Sigmoid colon (tissue), 7 donors: Measurements from ENCODE around the gene PACRG. TPM values are rescaled to one million over a fixed set of nuclear protein-coding genes. Genes with fewer than 3 reads are reported as not detected.

Source experiments
- DNase-seq: peaks from one replicate; pipeline ENCODE4 v3.0.0-alpha.2; 2019
- H3K27ac ChIP-seq, 4 donors: fragments of 200-600 bp; sonication (generic); one replicate each; pipeline ENCODE4 v1.5.1; 2016 to 2019; ENCODE audit warnings: mild to moderate bottlenecking in 1 of 4
- H3K27me3 ChIP-seq, 3 donors: fragments of 200-600 bp; sonication (generic); one replicate each; pipeline ENCODE4 v1.5.1; 2019; ENCODE audit warnings: mild to moderate bottlenecking in 1 of 3
- H3K36me3 ChIP-seq, 4 donors: fragments of 200-600 bp; sonication (generic); one replicate each; pipeline ENCODE4 v1.5.1; 2016 to 2019
- H3K4me1 ChIP-seq, 4 donors: fragments of 200-600 bp; sonication (generic); one replicate each; pipeline ENCODE4 v1.5.1; 2017 to 2019
- H3K4me3 ChIP-seq, 4 donors: fragments of 200-600 bp; sonication (generic); one replicate each; pipeline ENCODE4 v1.5.1; 2017 to 2019; ENCODE audit warnings: mild to moderate bottlenecking in 2 of 4, moderate library complexity in 1 of 4
- H3K9me3 ChIP-seq, 4 donors: fragments of 200-600 bp in 3 of 4; sonication (generic) in 3 of 4; one replicate each; pipeline versions ENCODE4 v1.5.1 to v1.6.1; 2013 to 2019
- EP300 ChIP-seq, 4 donors: sonication (generic); formaldehyde crosslinking; IDR thresholded peaks; one replicate each; pipeline ENCODE4 v1.6.1; 2017; ENCODE audit warnings: antibody characterized with exemption in 4 of 4
- POLR2A ChIP-seq, 2 donors: fragments of 450-650 bp; IDR thresholded peaks; one replicate each; pipeline ENCODE4 v1.6.1; 2016; ENCODE audit warnings: antibody characterized with exemption in 2 of 2, mild to moderate bottlenecking in 2 of 2, moderate library complexity in 2 of 2
- POLR2AphosphoS5 ChIP-seq, 4 donors: sonication (generic); formaldehyde crosslinking; IDR thresholded peaks; one replicate each; pipeline ENCODE4 v1.6.1; 2017; ENCODE audit warnings: antibody characterized with exemption in 4 of 4
- WGBS, 2 donors: extraction: QIAGEN DNeasy Blood & Tissue Kit; methylation state at CpG; one replicate each; pipeline ENCODE4 v1.1.7; 2013; 5-methylcytosine and 5-hydroxymethylcytosine counted together
- intact Hi-C: fragments of 100-400 bp; cut with DNase I; formaldehyde crosslinking; loops from one replicate; pipeline ENCODE4 v1.15.1; 2023
- polyA plus RNA-seq, 3 donors: library from polyadenylated mRNA; stranded (reverse); fragments of 200-250 nt; gene quantifications; one replicate each; pipeline ENCODE4 v1.2.3, GENCODE V29; 2013
- total RNA-seq, 4 donors: library from RNA; depleted of rRNA; stranded (reverse); fragments of >200 nt; gene quantifications; one replicate each; pipeline ENCODE4 v1.1.0, GENCODE V29; 2016
- TF ChIP-seq, protein P1 (sequence below), 4 experiments: fragments of 450-650 bp in 3 of 4; fragments of 200-600 bp in 1 of 4; IDR thresholded peaks; one replicate each; pipeline ENCODE4 v1.5.1; 2016 to 2019; ENCODE audit warnings: antibody characterized with exemption in 4 of 4, mild to moderate bottlenecking in 3 of 4, moderate library complexity in 2 of 4
- donor health status: healthy with polysubstance abuse.
- donor health status: Bipolar disorder and iron deficiency.
- donor health status: healthy.

The PACRG gene
- total and polyA plus RNA-seq, 7 donors = 0.12 to 6.9 (median 0.95) TPM; not detected in 2

- 74 to 85% methylated on average over 2 of the region's 2 CpGs for WGBS, 2 donors
- intact Hi-C loops = no loop called here
- no peaks in the 10 kb centered on the region for H3K36me3 ChIP-seq
Measured at GRCh38 chr6:163132050-163132750, 404.4 kb downstream of the PACRG start.

GRCh38 chr6:163133017-163133416 is 405.2 kb downstream of the PACRG start:
- no peak for DNase-seq
- no peaks in the 10 kb centered on the region for H3K27me3 ChIP-seq
- H3K4me1 ChIP-seq = no peaks in the 10 kb centered on the region
- TF ChIP-seq POLR2AphosphoS5 (IDR thresholded peaks at IDR 0.05) (no peak), POLR2A (IDR thresholded peaks at IDR 0.05) (no peak), EP300 (IDR thresholded peaks at IDR 0.05) (no peak)
- TF ChIP-seq, protein P1, sequence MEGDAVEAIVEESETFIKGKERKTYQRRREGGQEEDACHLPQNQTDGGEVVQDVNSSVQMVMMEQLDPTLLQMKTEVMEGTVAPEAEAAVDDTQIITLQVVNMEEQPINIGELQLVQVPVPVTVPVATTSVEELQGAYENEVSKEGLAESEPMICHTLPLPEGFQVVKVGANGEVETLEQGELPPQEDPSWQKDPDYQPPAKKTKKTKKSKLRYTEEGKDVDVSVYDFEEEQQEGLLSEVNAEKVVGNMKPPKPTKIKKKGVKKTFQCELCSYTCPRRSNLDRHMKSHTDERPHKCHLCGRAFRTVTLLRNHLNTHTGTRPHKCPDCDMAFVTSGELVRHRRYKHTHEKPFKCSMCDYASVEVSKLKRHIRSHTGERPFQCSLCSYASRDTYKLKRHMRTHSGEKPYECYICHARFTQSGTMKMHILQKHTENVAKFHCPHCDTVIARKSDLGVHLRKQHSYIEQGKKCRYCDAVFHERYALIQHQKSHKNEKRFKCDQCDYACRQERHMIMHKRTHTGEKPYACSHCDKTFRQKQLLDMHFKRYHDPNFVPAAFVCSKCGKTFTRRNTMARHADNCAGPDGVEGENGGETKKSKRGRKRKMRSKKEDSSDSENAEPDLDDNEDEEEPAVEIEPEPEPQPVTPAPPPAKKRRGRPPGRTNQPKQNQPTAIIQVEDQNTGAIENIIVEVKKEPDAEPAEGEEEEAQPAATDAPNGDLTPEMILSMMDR (IDR thresholded peaks at IDR 0.05) = no peak
- WGBS, 2 donors = 88 to 100% methylated on average over 1 of the region's 1 CpG
- intact Hi-C loops = no loop called here
- no peak overlapping the region for H3K4me3 ChIP-seq
- no peaks in the 10 kb centered on the region for H3K9me3 ChIP-seq
- H3K27ac ChIP-seq = no peak overlapping the region
- H3K36me3 ChIP-seq = no peaks in the 10 kb centered on the region

More at GRCh38 chr6:163132050-163132750, 404.4 kb downstream of the PACRG start:
- TF ChIP-seq EP300 (IDR thresholded peaks at IDR 0.05) = no peak
- TF ChIP-seq, protein P1 (IDR thresholded peaks at IDR 0.05) = no peak
- no peak for TF ChIP-seq POLR2AphosphoS5 (IDR thresholded peaks at IDR 0.05)
- no peak for TF ChIP-seq POLR2A (IDR thresholded peaks at IDR 0.05)
- Histone ChIP-seq H3K9me3 (no peaks in the 10 kb centered on the region), H3K4me3 (no peak overlapping the region), H3K27ac (no peak overlapping the region), H3K27me3 (no peaks in the 10 kb centered on the region), H3K4me1 (no peaks in the 10 kb centered on the region)
- no peak for DNase-seq

GRCh38 chr6:163133691-163134090 is 405.9 kb downstream of the PACRG start:
- TF ChIP-seq, protein P1 (IDR thresholded peaks at IDR 0.05) = no peak
- no peak for TF ChIP-seq POLR2AphosphoS5 (IDR thresholded peaks at IDR 0.05)
- no peak for TF ChIP-seq EP300 (IDR thresholded peaks at IDR 0.05)
- TF ChIP-seq POLR2A (IDR thresholded peaks at IDR 0.05) = no peak
- 73 to 90% methylated on average over 6 of the region's 6 CpGs for WGBS, 2 donors
- Histone ChIP-seq H3K9me3 (no peaks in the 10 kb centered on the region), H3K27me3 (no peaks in the 10 kb centered on the region), H3K4me1 (no peaks in the 10 kb centered on the region), H3K4me3 (no peak overlapping the region), H3K36me3 (no peaks in the 10 kb centered on the region), H3K27ac (no peak overlapping the region)
- intact Hi-C loops = no loop called here
- DNase-seq = no peak

- no peaks in the 10 kb centered on the region for H3K27me3 ChIP-seq
- TF ChIP-seq EP300 (IDR thresholded peaks at IDR 0.05) = no peak
- TF ChIP-seq, protein P1 (IDR thresholded peaks at IDR 0.05) = no peak
- TF ChIP-seq POLR2AphosphoS5 (IDR thresholded peaks at IDR 0.05) = no peak
- TF ChIP-seq POLR2A (IDR thresholded peaks at IDR 0.05) = no peak
- intact Hi-C loops = no loop called here
- WGBS, 2 donors = 85% methylated on average over 10 of the region's 10 CpGs
- no peaks in the 10 kb centered on the region for H3K9me3 ChIP-seq
- no peaks in the 10 kb centered on the region for H3K36me3 ChIP-seq
- H3K27ac ChIP-seq = no peak overlapping the region
- no peak overlapping the region for H3K4me3 ChIP-seq
- no peaks in the 10 kb centered on the region for H3K4me1 ChIP-seq
- DNase-seq = no peak
Measured at GRCh38 chr6:163136681-163137397, 409.1 kb downstream of the PACRG start.
